DMS 273 treated with DMSO at 0.1 percent for 48 hours (cell line): ENCODE results near the gene FRRS1L.

Source experiments
- DNase-seq: peaks from one replicate; lab custom pipeline; 2025; lab: John Stamatoyannopoulos, UW

Gene FRRS1L, protein sequence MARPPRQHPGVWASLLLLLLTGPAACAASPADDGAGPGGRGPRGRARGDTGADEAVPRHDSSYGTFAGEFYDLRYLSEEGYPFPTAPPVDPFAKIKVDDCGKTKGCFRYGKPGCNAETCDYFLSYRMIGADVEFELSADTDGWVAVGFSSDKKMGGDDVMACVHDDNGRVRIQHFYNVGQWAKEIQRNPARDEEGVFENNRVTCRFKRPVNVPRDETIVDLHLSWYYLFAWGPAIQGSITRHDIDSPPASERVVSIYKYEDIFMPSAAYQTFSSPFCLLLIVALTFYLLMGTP

DNA sequence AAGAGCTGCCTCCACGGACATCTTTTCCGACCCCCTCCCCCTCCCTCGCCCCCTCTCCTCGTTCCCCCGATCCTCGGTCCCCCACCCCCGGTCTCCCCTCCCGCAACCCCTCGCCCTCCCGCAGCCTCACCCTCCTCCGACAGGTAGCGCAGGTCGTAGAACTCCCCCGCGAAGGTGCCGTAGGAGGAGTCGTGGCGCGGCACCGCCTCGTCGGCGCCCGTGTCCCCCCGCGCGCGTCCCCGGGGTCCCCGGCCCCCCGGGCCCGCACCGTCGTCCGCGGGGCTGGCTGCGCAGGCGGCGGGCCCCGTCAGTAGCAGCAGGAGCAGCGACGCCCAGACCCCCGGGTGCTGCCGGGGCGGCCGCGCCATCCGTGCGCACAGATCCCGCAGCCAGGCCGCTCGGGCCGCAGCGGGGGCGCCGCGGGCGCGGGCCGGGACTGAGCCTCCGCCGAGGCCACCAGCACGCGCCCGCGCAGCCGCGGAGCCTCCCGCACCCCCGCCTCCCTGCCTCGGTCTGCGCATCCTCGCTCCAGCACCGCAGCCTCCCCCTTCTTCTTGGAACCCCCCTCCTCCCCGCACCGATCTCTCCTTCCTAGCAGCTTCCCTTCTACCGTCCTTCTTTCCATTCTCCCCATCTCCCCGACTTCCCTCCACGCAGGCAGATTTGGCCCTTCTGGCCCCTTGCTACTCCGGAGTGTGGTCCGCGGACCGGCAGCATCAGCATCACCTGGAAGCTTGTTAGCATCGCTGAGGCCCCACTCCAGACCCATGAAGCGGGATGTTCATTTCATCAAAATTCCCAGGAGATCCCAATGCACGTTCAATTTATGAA lies at the start of gene FRRS1L:
TSS of gene FRRS1L (minus strand) at position 479 of the 831 bp plus-strand sequence. CDS start at position 368, 111 bp downstream.
- no peak for DNase-seq

DNA sequence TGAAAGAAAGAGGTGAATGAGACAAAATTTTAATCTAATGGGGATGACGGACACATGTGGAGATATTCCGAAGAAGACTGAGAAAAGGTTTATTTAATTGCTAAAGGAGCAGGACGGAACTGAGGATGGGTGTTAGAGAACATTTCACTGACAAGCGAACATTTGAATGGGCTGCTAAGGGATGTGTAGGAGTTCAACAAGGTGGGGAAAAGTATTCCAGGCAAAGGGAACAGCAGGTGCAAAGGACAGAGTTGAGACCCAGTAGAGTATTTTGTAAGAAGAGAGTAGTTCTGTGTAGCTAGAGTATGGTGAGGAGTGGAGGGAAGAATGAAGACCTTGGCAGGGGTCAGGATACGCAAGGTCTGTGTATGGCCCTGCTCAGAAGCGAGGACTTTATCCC lies 47.4 kb upstream of the FRRS1L start:
- no peak for DNase-seq

DNA sequence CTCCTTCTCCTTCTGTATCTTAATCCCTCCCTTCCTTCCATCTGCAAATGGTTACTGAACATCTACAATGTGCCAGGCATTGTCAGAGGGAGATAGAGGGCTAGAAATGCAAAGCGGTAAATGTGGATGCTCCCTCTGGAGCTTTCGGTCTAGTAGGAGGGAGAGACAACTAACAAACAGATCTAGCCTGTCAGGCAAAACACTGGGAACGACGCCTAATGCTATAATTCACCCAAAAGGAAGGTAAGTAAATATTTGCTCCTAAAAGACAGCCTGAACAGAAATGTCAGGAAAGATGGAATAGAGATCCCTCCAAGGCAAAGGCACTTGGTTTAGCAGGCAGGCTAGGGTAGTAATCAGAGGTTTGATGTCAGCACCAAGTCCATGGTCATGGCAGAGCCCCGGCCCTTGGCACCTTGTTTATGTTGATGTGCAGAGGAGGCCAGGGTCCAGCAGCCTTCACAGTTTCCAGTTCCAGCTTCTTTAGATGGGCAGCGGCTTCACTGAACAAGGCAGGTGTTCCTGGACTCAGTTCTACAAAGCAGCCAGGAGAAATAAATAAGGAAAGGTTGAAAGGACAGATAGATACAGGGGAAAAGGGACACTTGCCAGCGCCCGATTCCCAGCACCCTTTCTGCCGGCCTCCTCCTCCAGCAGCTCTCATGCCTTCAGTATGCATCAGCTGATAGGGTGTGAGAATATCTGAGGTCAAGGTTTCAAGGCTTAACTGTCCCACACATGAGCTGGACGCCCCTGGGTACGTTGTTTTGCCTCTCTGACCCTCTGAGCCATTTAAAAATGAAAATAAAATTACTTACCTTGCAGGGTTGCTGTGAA lies 46.5 kb upstream of the FRRS1L start:
- DNase-seq, result no peak

DNA sequence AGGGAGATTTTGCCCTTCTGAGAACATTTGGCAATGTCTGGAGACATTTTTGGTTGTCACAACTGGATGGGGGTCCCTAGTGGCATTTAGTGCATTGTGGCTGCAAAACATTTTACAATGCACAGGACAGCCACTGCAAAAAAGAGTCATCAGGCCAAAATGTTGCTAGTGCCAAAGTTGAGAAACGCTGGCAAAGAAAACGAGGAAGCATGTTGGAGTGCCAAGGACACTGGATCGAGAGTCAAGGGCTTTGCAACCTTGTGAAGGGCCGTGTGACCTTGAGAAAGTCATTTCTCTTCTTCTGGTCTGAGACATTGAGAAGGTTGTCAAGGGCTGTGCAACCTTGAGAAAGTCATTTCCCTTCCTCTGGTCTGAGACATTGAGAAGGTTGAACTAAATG lies 45.7 kb upstream of the FRRS1L start:
- DNase-seq, result no peak

- no peak for DNase-seq
Measured at GRCh38 chr9:109206670-109207069, 39.6 kb upstream of the FRRS1L start.

DNA sequence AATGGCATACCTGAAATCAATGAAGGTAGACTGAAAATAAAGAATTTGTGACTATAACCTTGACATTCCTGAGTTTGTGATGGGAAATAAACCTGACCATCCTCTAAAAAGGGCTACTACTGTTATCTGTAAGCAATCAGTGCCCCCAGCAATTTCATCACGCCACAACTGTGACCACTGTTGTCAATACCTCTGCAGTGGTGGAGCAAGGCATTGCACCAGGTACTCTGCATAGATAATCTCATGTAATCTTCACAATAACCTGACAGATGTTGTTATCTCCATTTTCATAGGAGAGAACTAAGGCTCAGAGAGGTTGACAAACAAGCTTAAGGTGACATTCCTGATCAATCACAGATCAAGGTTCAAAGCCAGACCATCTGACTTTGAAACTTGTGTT lies 38.5 kb upstream of the FRRS1L start:
- DNase-seq, result no peak

- DNase-seq, result no peak
Measured at GRCh38 chr9:109203761-109204360, 36.8 kb upstream of the FRRS1L start.

DNA sequence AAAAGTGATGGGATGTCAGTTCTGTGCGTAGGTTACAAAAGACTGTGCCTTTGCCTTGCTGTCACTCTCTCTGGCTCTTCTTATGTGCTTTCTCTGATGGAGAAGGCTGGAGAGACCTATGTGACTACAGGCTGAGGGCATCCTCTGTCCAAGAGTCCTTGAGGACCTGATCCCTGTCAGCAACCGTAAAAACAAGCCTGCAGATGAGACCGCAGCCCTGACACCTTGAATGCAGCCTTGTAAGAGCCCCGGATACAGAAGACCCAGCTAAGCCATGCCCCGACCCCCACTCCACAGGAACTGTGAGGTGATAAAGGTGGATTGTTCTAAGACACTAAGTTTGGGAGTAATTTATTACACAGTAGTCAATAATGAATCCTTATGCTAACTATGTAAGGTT lies 32.6 kb upstream of the FRRS1L start:
- DNase-seq, result no peak

- DNase-seq, result no peak
Measured at GRCh38 chr9:109198736-109199382, 31.8 kb upstream of the FRRS1L start.

DNA sequence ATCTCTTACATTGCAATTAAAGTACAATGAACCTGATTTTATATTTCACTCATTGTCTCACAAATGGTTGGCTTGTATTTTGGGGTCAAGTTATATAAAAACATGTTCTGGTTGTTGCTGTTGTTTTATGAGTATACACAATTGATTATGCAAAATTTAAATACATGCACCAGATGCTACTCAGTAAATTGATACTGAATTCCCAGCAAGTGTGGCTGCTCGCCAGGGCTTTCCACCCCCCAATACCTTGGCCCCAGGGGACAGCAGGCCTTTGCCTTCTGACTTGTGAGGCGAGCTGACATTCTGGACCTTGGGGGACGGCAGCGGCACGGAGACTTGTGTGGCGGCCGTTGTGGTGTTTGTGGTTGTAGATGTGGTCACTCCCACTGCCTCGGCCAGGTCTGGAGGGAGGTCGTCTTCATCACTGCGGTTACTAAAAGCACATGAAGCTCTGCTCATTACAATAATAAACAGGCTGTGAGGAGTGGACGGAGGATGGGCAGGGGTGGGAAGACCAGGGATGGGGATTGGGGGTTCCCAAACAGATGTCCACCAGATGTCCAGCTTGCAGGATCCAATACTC lies 27.0 kb upstream of the FRRS1L start:
- DNase-seq, result peak; percentile 72

- DNase-seq, result peak; percentile 23
Measured at GRCh38 chr9:109192732-109193361, 25.8 kb upstream of the FRRS1L start.

DNA sequence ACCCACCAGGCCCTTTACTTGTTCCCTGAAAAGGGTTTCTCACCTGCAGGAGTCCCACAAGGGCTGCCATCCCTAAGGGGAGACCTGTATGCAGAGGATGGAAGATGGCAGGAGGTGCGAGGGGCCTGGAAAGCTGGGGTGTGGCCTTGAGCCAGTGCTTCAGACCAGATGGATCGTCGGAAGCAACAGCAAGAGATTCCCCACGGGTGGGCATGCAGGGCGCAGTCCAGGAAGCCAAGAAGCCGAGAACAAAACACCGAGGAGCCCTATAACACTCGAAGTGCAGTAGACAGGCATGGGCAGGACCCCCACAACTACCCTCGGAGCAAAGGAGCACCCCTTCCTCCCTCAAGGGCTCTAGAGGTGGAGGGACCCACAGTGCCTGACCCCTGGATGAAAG lies 24.7 kb upstream of the FRRS1L start:
- DNase-seq, result no peak

GRCh38 chr9:109190151-109190550 lies 23.1 kb upstream of the FRRS1L start:
- DNase-seq, result no peak

DNA sequence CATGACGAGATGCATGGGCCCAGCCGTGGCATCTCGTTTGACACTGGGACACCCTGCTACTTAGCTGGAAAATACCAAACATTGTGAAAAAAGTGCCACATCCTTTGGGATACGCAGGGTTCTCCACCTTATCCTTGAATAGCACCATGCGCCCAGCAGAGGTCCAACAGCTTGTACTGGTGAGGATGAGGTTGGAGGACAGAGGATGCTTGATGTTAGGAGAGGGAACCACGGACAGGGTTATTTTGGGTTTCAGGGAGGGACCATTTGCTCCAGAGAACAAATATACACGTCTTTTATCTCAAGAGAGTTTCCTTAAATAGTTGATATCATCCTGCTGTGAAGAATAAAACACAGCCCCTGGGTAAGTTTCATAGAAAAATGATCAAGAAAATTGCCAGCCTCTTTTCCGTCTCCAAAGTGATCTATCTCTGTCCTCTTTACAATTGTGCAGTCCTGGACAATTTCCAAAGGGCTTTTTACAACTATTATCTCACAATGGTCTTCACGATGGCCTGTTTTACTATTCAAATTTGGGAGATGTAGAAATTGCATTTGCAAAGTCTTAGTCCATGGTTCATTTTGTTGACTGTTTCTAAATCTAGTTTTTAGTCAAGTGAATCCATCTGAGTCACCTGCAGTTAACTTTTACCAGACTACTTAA lies 19.9 kb upstream of the FRRS1L start:
- no peak for DNase-seq

DNA sequence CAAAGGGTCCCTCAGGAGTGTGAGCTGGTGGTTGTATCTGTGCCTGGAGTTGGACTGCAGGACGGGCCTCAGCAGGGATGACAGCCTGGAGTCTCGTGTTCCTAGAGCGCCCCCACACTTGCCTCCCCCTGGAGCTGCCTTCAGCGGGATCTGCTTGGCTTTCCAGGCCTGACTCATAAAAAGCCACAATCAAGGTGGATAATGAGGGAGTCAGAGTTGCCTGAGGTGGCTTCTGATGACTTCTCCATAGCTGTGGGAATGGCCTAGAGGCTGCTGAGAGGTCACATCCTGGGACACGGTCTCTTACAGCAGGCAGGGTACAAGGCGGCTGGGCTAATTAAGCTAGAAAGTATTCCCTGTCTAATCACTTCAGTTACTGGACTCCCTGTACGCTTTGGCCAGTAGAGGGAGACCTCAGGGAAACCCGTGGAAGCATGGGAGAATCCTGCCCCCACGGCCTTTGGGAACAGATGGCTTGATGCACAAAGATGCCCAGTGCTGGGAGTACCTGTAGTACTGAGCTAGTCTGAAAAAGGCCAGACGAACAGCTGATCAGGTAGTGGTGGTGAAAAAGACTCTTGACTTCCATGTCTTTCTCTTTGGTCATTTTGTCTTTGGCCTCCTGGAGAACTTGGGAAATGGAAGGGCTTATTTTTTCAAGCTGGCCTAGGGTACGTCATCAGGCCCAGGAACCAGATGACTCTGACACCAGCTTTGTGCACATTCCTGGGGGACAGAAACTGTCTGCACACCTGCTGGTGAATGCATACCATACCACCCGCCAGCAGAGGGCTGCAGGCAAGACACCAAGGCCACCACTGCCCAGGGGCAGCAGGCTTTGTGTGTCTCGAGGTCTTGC lies 16.1 kb upstream of the FRRS1L start:
- DNase-seq, result peak; percentile 71

DNA sequence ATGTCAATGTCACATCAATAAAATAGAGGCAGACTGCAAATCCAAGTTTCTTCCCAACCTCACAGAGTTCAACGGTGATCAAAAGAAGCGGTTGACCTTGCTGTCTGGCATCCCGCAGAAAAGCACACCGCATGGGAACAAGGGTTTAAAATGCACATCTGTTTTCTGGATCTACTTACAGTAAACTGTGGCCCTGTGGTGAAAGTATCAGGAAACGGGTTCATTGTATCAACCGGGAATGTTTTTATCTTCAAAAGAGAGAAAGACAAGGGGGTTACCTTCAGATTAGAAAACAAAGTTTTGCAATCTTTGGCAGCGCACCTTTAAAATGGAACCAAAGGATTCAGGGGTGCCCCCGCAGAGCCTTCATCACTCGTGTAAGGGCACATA lies 15.5 kb upstream of the FRRS1L start:
- DNase-seq, result no peak

GRCh38 chr9:109181284-109181683 lies 14.2 kb upstream of the FRRS1L start:
- no peak for DNase-seq

DNA sequence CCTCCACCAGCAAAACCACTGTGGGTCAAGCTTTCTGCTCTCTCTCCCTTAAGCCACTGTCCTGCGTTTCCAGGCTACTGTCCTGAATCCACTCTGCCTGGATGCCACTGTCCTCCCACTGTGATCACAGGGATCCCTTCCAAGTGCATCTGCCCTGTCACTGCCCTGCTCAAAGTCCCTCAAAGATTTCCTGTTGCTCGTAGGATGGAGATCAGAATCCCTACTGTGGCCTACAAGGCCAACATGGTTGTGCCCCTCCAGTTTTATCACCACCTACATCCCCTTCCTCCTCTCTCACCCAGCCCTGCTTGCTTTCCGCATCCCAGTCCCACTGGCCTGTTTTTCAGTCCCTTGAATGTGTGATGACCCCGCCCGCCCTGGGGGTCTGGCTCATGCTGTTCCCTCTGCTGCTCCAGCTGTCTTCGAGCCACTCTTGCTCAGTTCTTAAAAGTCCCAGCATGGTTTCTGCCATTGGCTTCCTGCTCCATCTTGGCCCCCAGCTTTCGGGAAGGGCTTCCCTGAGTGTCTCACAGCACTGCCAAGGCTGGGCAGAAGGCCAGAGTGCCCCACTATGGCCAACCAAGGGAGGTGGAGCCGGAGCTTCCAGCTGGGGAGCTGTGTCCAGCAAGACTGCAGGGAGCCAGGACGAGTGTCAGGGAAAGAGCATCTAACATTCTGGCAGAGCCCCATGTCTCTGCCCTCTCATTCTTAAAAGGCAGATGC lies 12.9 kb upstream of the FRRS1L start:
- DNase-seq, result no peak

GRCh38 chr9:109176963-109177362 lies 9.9 kb upstream of the FRRS1L start:
- no peak for DNase-seq
